HEK293 (cell line): ENCODE results near the gene ZNF23.

Source experiments
- CTCF ChIA-PET: fragments of 350-600 bp; formaldehyde crosslinking; extraction: SDS; loops from one replicate; lab custom pipeline; 2021; ENCODE audit warnings: antibody characterized with exemption; lab: Yijun Ruan, JAX
- POLR2A ChIA-PET: fragments of 300-600 bp; formaldehyde crosslinking; extraction: SDS; loops from one replicate; lab custom pipeline; 2020; ENCODE audit warnings: antibody characterized with exemption, inconsistent platforms; lab: Yijun Ruan, JAX
- H3K27ac ChIP-seq: fragments of 200-500 bp; sonication (Bioruptor generic); 2 replicates; pipeline ENCODE4 v1.5.1; 2014; ENCODE audit warnings: low read depth, low read length, control low read depth, inconsistent platforms; ENCODE audit errors: extremely low read depth
- H3K36me3 ChIP-seq, 2 experiments: fragments of 200-500 bp in 1 of 2; sonication (Bioruptor generic) in 1 of 2; 1 replicate in 1 of 2; 2 replicates in 1 of 2; pipeline ENCODE4 v1.5.1; 2014 to 2017; ENCODE audit warnings: inconsistent platforms in 2 of 2, low read length in 2 of 2; ENCODE audit not compliant: control insufficient read depth in 2 of 2, insufficient read depth in 1 of 2
- H3K4me1 ChIP-seq: fragments of 200-500 bp; sonication (Bioruptor generic); 2 replicates; pipeline ENCODE4 v1.5.1; 2014; ENCODE audit warnings: mild to moderate bottlenecking, low read length, inconsistent platforms; ENCODE audit not compliant: control insufficient read depth, insufficient read depth
- H3K4me3 ChIP-seq: 2 replicates; pipeline ENCODE4 v1.5.1; 2011; ENCODE audit warnings: low read depth, mild to moderate bottlenecking, control low read depth, low read length, moderate library complexity
- H3K9me3 ChIP-seq: fragments of 200-500 bp; sonication (Bioruptor generic); 2 replicates; pipeline ENCODE4 v1.5.1; 2014; ENCODE audit warnings: low read depth, low read length, inconsistent platforms; ENCODE audit not compliant: control insufficient read depth, insufficient read depth
- BCL6B ChIP-seq: fragments of 450-650 bp; formaldehyde crosslinking; IDR thresholded peaks from 2 replicates; pipeline ENCODE4 v1.5.1; 2017; ENCODE audit warnings: missing biosample characterization, missing genetic modification characterization
- KLF10 ChIP-seq: fragments of 450-650 bp; IDR thresholded peaks from 2 replicates; pipeline ENCODE4 v1.5.1; 2018; ENCODE audit warnings: missing biosample characterization, mild to moderate bottlenecking, missing genetic modification characterization
- KLF17 ChIP-seq: fragments of 450-650 bp; formaldehyde crosslinking; IDR thresholded peaks from 2 replicates; pipeline ENCODE4 v1.5.1; 2016; ENCODE audit warnings: missing biosample characterization, missing genetic modification characterization
- ZNF221 ChIP-seq: fragments of 450-650 bp; formaldehyde crosslinking; IDR thresholded peaks from 2 replicates; pipeline ENCODE4 v1.5.1; 2017; ENCODE audit warnings: missing biosample characterization, missing genetic modification characterization, borderline replicate concordance
- ZNF280C ChIP-seq: fragments of 450-650 bp; formaldehyde crosslinking; IDR thresholded peaks from 2 replicates; pipeline ENCODE4 v1.5.1; 2016; ENCODE audit warnings: missing biosample characterization, missing genetic modification characterization
- ZNF391 ChIP-seq: fragments of 450-650 bp; formaldehyde crosslinking; IDR thresholded peaks from 2 replicates; pipeline ENCODE4 v1.5.1; 2016; ENCODE audit warnings: low read depth, missing biosample characterization, missing genetic modification characterization, borderline replicate concordance
- ZNF404 ChIP-seq: fragments of 450-650 bp; formaldehyde crosslinking; IDR thresholded peaks from 2 replicates; pipeline ENCODE4 v1.5.1; 2017; ENCODE audit warnings: missing biosample characterization, missing genetic modification characterization
- ZNF423 ChIP-seq: fragments of 450-650 bp; formaldehyde crosslinking; IDR thresholded peaks from 2 replicates; pipeline ENCODE4 v1.5.1; 2016; ENCODE audit warnings: missing biosample characterization, missing genetic modification characterization
- ZNF514 ChIP-seq: fragments of 450-650 bp; formaldehyde crosslinking; IDR thresholded peaks from 2 replicates; pipeline ENCODE4 v1.5.1; 2016; ENCODE audit warnings: missing biosample characterization, missing genetic modification characterization
- ZNF529 ChIP-seq: fragments of 450-650 bp; formaldehyde crosslinking; IDR thresholded peaks from 2 replicates; pipeline ENCODE4 v1.5.1; 2017; ENCODE audit warnings: missing genetic modification characterization, missing biosample characterization; ENCODE audit not compliant: insufficient replicate concordance
- ZNF561 ChIP-seq: fragments of 450-650 bp; IDR thresholded peaks from 2 replicates; pipeline ENCODE4 v1.5.1; 2018; ENCODE audit warnings: missing biosample characterization, missing genetic modification characterization, borderline replicate concordance
- ZNF664 ChIP-seq: fragments of 450-650 bp; formaldehyde crosslinking; IDR thresholded peaks from 2 replicates; pipeline ENCODE4 v1.5.1; 2016; ENCODE audit warnings: missing biosample characterization, missing genetic modification characterization
- ZNF677 ChIP-seq: fragments of 450-650 bp; IDR thresholded peaks from 2 replicates; pipeline ENCODE4 v1.5.0; 2018; ENCODE audit warnings: missing biosample characterization, mild to moderate bottlenecking, missing genetic modification characterization, moderate library complexity
- TF ChIP-seq, protein P1 (sequence below): fragments of 450-650 bp; formaldehyde crosslinking; IDR thresholded peaks from 2 replicates; pipeline ENCODE4 v1.5.1; 2016; ENCODE audit warnings: missing biosample characterization, missing genetic modification characterization, borderline replicate concordance

Gene ZNF23

GRCh38 chr16:71492786-71493185 is 30.7 kb upstream of the ZNF23 start:
- H3K4me3 ChIP-seq, result no peak overlapping the region
- H3K4me1 ChIP-seq, result no peaks in the 10 kb centered on the region
- no peak for TF ChIP-seq ZNF221
- TF ChIP-seq, protein P1, sequence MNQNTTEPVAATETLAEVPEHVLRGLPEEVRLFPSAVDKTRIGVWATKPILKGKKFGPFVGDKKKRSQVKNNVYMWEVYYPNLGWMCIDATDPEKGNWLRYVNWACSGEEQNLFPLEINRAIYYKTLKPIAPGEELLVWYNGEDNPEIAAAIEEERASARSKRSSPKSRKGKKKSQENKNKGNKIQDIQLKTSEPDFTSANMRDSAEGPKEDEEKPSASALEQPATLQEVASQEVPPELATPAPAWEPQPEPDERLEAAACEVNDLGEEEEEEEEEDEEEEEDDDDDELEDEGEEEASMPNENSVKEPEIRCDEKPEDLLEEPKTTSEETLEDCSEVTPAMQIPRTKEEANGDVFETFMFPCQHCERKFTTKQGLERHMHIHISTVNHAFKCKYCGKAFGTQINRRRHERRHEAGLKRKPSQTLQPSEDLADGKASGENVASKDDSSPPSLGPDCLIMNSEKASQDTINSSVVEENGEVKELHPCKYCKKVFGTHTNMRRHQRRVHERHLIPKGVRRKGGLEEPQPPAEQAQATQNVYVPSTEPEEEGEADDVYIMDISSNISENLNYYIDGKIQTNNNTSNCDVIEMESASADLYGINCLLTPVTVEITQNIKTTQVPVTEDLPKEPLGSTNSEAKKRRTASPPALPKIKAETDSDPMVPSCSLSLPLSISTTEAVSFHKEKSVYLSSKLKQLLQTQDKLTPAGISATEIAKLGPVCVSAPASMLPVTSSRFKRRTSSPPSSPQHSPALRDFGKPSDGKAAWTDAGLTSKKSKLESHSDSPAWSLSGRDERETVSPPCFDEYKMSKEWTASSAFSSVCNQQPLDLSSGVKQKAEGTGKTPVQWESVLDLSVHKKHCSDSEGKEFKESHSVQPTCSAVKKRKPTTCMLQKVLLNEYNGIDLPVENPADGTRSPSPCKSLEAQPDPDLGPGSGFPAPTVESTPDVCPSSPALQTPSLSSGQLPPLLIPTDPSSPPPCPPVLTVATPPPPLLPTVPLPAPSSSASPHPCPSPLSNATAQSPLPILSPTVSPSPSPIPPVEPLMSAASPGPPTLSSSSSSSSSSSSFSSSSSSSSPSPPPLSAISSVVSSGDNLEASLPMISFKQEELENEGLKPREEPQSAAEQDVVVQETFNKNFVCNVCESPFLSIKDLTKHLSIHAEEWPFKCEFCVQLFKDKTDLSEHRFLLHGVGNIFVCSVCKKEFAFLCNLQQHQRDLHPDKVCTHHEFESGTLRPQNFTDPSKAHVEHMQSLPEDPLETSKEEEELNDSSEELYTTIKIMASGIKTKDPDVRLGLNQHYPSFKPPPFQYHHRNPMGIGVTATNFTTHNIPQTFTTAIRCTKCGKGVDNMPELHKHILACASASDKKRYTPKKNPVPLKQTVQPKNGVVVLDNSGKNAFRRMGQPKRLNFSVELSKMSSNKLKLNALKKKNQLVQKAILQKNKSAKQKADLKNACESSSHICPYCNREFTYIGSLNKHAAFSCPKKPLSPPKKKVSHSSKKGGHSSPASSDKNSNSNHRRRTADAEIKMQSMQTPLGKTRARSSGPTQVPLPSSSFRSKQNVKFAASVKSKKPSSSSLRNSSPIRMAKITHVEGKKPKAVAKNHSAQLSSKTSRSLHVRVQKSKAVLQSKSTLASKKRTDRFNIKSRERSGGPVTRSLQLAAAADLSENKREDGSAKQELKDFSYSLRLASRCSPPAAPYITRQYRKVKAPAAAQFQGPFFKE, result no peak
- no peak for TF ChIP-seq BCL6B (tag by site-specific recombination)
- no peak for TF ChIP-seq KLF17 (tag by site-specific recombination)
- no peak for TF ChIP-seq ZNF664 (tag by site-specific recombination)
- no peak for TF ChIP-seq ZNF529 (tag by site-specific recombination)
- no peak for TF ChIP-seq ZNF423 (tag by site-specific recombination)
- TF ChIP-seq ZNF677 (tag by site-specific recombination), result no peak
- no peak for TF ChIP-seq ZNF391 (tag by site-specific recombination)
- no peak for TF ChIP-seq KLF10 (tag by site-specific recombination)
- TF ChIP-seq ZNF404 (tag by site-specific recombination), result no peak
- TF ChIP-seq ZNF280C (tag by site-specific recombination), result no peak
- no peak overlapping the region for H3K27ac ChIP-seq
- ChIA-PET CTCF (interaction anchor here (1.1 to 1.9 kb wide), 2 partner anchors 12 to 46 kb away, joined by 5 read pairs; no protein-coding TSS in a partner anchor), POLR2A (no interaction called here)
- no peaks in the 10 kb centered on the region for H3K36me3 ChIP-seq
- H3K9me3 ChIP-seq, result no peaks in the 10 kb centered on the region

GRCh38 chr16:71491054-71491453 is 29.0 kb upstream of the ZNF23 start:
- no peak overlapping the region for H3K27ac ChIP-seq
- POLR2A ChIA-PET, result no interaction called here
- no peaks in the 10 kb centered on the region for H3K9me3 ChIP-seq
- H3K4me1 ChIP-seq, result no peaks in the 10 kb centered on the region
- TF ChIP-seq KLF10 (tag by site-specific recombination), result no peak
- no peak for TF ChIP-seq ZNF514
- no peak for TF ChIP-seq ZNF561 (tag by site-specific recombination)
- H3K36me3 ChIP-seq, result no peaks in the 10 kb centered on the region
- CTCF ChIA-PET, result interaction anchor here (1.2 to 2.0 kb wide), 4 partner anchors 11 to 78 kb away, joined by 3 to 10 read pairs (median 8); no protein-coding TSS in a partner anchor
- H3K4me3 ChIP-seq, result no peak overlapping the region
